Activated CD8-positive, alpha-beta memory T cell treated with anti-CD3 and anti-CD28 coated beads, Interleukin-2, amount 50 U/mL, for 4 hours (primary cell): ENCODE measurements around the gene PDGFA.
"Not testable (repeated sequence)": the region's sequence is repeated elsewhere in the genome, so short reads cannot be mapped to it uniquely, and the experiment has no call there.

Experiments
- DNase-seq: peaks from one replicate; pipeline ENCODE4 v3.0.0-alpha.2; 2020

The PDGFA gene

GRCh38 chr7:519484-520390 lies at the start of gene PDGFA:
PDGFA (minus strand) TSS chr7:519846; CDS start chr7:519001, 845 bp downstream.
- no peak for DNase-seq

- DNase-seq, result no peak
These were observed 48.6 kb upstream of the PDGFA start for GRCh38 chr7:568031-568951.

GRCh38 chr7:567305-567883 lies 47.7 kb upstream of the PDGFA start:
- DNase-seq, result no peak

- DNase-seq, result no peak
These were observed 46.5 kb upstream of the PDGFA start for GRCh38 chr7:566100-566499.

- no peak for DNase-seq
These were observed 44.7 kb upstream of the PDGFA start for GRCh38 chr7:564176-564865.

- no peak for DNase-seq
These were observed 44.1 kb upstream of the PDGFA start for GRCh38 chr7:563629-564170.

- no peak for DNase-seq
These were observed 43.4 kb upstream of the PDGFA start for GRCh38 chr7:562789-563628.

- DNase-seq, result no peak
These were observed 42.7 kb upstream of the PDGFA start for GRCh38 chr7:562374-562675.

GRCh38 chr7:561631-562373 lies 42.2 kb upstream of the PDGFA start:
- DNase-seq, result no peak

GRCh38 chr7:560966-561630 lies 41.5 kb upstream of the PDGFA start:
- DNase-seq, result no peak

- DNase-seq, result no peak
These were observed 39.7 kb upstream of the PDGFA start for GRCh38 chr7:559396-559705.

- DNase-seq, result no peak
These were observed 37.9 kb upstream of the PDGFA start for GRCh38 chr7:557558-557881.

- DNase-seq, result no peak
These were observed 37.4 kb upstream of the PDGFA start for GRCh38 chr7:556837-557557.

GRCh38 chr7:556291-556826 lies 36.7 kb upstream of the PDGFA start:
- DNase-seq, result no peak

GRCh38 chr7:555551-556160 lies 36.0 kb upstream of the PDGFA start:
- DNase-seq, result no peak

- no peak for DNase-seq
These were observed 34.0 kb upstream of the PDGFA start for GRCh38 chr7:553636-554111.

GRCh38 chr7:552868-553635 lies 33.4 kb upstream of the PDGFA start:
- no peak for DNase-seq

- DNase-seq, result not testable (repeated sequence)
These were observed 32.7 kb upstream of the PDGFA start for GRCh38 chr7:552151-552867.
